Adrenal gland (tissue), 12 donors: ENCODE data around the gene UFD1. TPM values are rescaled to one million over a fixed set of nuclear protein-coding genes. Genes with fewer than 3 reads are reported as not detected.

ENCODE experiments used
- DNase-seq, 7 donors: peaks; one replicate each; pipeline ENCODE4 v3.0.0-alpha.2; 2019 to 2020
- H3K27ac ChIP-seq, 5 donors: fragments of 200-600 bp; sonication (generic) in 4 of 5; 1 replicate in 3 of 5; 2 replicates in 2 of 5; pipeline versions ENCODE4 v1.5.1 to v1.8.0; 2016 to 2020; ENCODE audit warnings: mild to moderate bottlenecking in 1 of 5
- H3K27me3 ChIP-seq: fragments of 200-600 bp; 2 replicates; pipeline ENCODE4 v1.8.0; 2021
- H3K36me3 ChIP-seq, 2 donors: fragments of 200-600 bp; replicated peaks in 1 of 2; 1 replicate in 1 of 2; 2 replicates in 1 of 2; pipeline versions ENCODE4 v1.5.1 to v1.8.0; 2018 to 2022
- H3K4me1 ChIP-seq, 2 donors: fragments of 200-600 bp; replicated peaks in 1 of 2; 1 replicate in 1 of 2; 2 replicates in 1 of 2; pipeline versions ENCODE4 v1.5.1 to v1.8.0; 2018 to 2021
- H3K4me3 ChIP-seq, 4 donors: fragments of 200-600 bp; sonication (generic) in 3 of 4; one replicate each; pipeline ENCODE4 v1.5.1; 2016 to 2018
- H3K9me3 ChIP-seq, 3 donors: fragments of 200-600 bp; sonication (generic) in 1 of 3; replicated peaks in 1 of 3; 1 replicate in 2 of 3; 2 replicates in 1 of 3; pipeline versions ENCODE4 v1.5.1 to v1.8.0; 2016 to 2021
- POLR2A ChIP-seq, 2 donors: fragments of 450-650 bp; IDR thresholded peaks; one replicate each; pipeline ENCODE4 v1.6.1; 2017; ENCODE audit warnings: antibody characterized with exemption in 2 of 2, mild to moderate bottlenecking in 2 of 2, moderate library complexity in 1 of 2
- WGBS, 4 donors: extraction: QIAGEN DNeasy Blood & Tissue Kit in 2 of 4; methylation state at CpG; one replicate each; pipeline versions ENCODE4 v1.1.5 to v1.1.7; 2013 to 2017; 5-methylcytosine and 5-hydroxymethylcytosine counted together
- intact Hi-C, 2 donors: fragments of 100-400 bp; cut with DNase I; formaldehyde crosslinking; loops; one replicate each; pipeline versions ENCODE4 v1.14.1 to v1.15.0; 2022 to 2023
- polyA plus RNA-seq, 3 donors: library from polyadenylated mRNA; stranded (reverse); fragments of 200-250 nt in 2 of 3; fragments of 350-450 nt in 1 of 3; fragmentation: Illumina TruSeq in 1 of 3; extraction: RNeasy Lipid Tissue Mini Kit (QIAGEN cat#74804) in 1 of 3; gene quantifications; one replicate each; pipeline ENCODE4 v1.2.3, GENCODE V29; 2013 to 2014
- total RNA-seq, 9 donors: library from RNA; depleted of rRNA in 4 of 9; stranded (reverse); fragments of >200 nt in 4 of 9; fragments of 120-200 nt in 1 of 9; fragmentation: NEBNext Ultra II Directional in 1 of 9; extraction: Animal tissue kit (Norgen Biotek cat#: 25700) in 1 of 9; gene quantifications; one replicate each; pipeline versions ENCODE4 v1.1.0 to v1.2.4, GENCODE V29; 2013 to 2023
- TF ChIP-seq, protein P1 (sequence below), 6 experiments: fragments of 450-650 bp in 4 of 6; fragments of 200-600 bp in 2 of 6; sonication (generic) in 1 of 6; IDR thresholded peaks; 1 replicate in 5 of 6; 2 replicates in 1 of 6; pipeline versions ENCODE4 v1.5.1 to v1.8.0; 2016 to 2021; ENCODE audit warnings: antibody characterized with exemption in 6 of 6, mild to moderate bottlenecking in 2 of 6, moderate library complexity in 1 of 6
- donor health status: healthy with polysubstance abuse.
- donor health status: Bipolar disorder and iron deficiency.
- donor health status: DM: yes; HTN: yes; CAD: no.
- donor health status: DM: no; HTN: no; CAD: no.
- donor health status: DM: no; HTN: no; CAD: no.
- donor health status: DM: yes; HTN: yes; CAD: no.

Gene UFD1
- total and polyA plus RNA-seq, 12 donors = 20.1 to 128 (median 45.6) TPM

DNA sequence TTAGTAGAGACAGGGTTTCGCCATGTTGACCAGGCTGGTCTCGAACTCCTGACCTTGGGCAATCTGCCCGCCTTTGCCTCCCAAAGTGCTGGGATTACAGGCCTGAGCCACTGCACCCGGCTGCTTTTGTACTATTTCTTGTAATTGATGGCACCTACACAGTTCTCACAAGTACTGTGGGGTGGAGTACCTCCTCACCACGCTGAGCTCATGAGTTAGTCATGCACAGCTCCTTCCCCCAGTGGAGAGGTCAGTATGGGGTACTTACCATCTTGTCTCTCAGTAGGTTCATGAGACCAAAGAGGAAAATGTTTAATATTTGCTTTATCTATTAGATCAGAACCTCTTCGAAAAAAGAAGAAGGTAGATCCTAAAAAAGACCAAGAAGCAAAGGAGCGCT, 44.6 kb downstream of the UFD1 start:
- WGBS, 4 donors = 85 to 97% (median 94%) methylated on average over 7 of the region's 7 CpGs
- intact Hi-C loops = no loop called here
- no peak for TF ChIP-seq POLR2A (IDR thresholded peaks at IDR 0.05)
- TF ChIP-seq, protein P1, sequence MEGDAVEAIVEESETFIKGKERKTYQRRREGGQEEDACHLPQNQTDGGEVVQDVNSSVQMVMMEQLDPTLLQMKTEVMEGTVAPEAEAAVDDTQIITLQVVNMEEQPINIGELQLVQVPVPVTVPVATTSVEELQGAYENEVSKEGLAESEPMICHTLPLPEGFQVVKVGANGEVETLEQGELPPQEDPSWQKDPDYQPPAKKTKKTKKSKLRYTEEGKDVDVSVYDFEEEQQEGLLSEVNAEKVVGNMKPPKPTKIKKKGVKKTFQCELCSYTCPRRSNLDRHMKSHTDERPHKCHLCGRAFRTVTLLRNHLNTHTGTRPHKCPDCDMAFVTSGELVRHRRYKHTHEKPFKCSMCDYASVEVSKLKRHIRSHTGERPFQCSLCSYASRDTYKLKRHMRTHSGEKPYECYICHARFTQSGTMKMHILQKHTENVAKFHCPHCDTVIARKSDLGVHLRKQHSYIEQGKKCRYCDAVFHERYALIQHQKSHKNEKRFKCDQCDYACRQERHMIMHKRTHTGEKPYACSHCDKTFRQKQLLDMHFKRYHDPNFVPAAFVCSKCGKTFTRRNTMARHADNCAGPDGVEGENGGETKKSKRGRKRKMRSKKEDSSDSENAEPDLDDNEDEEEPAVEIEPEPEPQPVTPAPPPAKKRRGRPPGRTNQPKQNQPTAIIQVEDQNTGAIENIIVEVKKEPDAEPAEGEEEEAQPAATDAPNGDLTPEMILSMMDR (IDR thresholded peaks at IDR 0.05) = no peak

GRCh38 chr22:19432133-19432851, 46.7 kb downstream of the UFD1 start, which contains the start of gene MRPL40:
Gene MRPL40 (plus strand): TSS chr22:19432545. CDS start chr22:19432555, 10 bp downstream.
- Histone ChIP-seq H3K27me3 (no peaks in the 10 kb centered on the region), H3K36me3 (peaks cover 0 to 26% of the 10 kb centered on the region in 2 donors), H3K9me3 (no peaks in the 10 kb centered on the region), H3K4me1 (peaks cover 23 to 30% of the 10 kb centered on the region in 2 donors), H3K4me3 (peak within 1 kb of the TSS; percentile 2 to 98 (median 68)), H3K27ac (peak within 1 kb of the TSS; percentile 87 to 98 (median 95))
- peak; percentile 92 to 95 (median 95) for DNase-seq
- WGBS, 4 donors = 0 to 1% (median 0%) methylated on average over 30 to 74 of the region's 74 CpGs
- intact Hi-C loops = no loop called here
- TF ChIP-seq, protein P1 (IDR thresholded peaks at IDR 0.05) = no peak
- peak; percentile 54 to 94 for TF ChIP-seq POLR2A (IDR thresholded peaks at IDR 0.05)

More for the DNA sequence above, 44.6 kb downstream of the UFD1 start:
- H3K36me3 ChIP-seq = peaks cover 0 to 26% of the 10 kb centered on the region in 2 donors
- H3K27me3 ChIP-seq = no peaks in the 10 kb centered on the region
- H3K4me3 ChIP-seq = no peak overlapping the region
- H3K4me1 ChIP-seq = peaks cover 21 to 29% of the 10 kb centered on the region in 2 donors
- no peaks in the 10 kb centered on the region for H3K9me3 ChIP-seq
- H3K27ac ChIP-seq = no peak overlapping the region
- DNase-seq = no peak

- peak; percentile 74 to 86 (median 78) for DNase-seq
- peak within 1 kb of the TSS; percentile 87 to 98 (median 95) for H3K27ac ChIP-seq
- TF ChIP-seq, protein P1 (IDR thresholded peaks at IDR 0.05) = no peak
- TF ChIP-seq POLR2A (IDR thresholded peaks at IDR 0.05) = no peak
- peak within 1 kb of the TSS; percentile 8 to 98 (median 68) for H3K4me3 ChIP-seq
- H3K36me3 ChIP-seq = peaks cover 0 to 21% of the 10 kb centered on the region in 2 donors
- no peaks in the 10 kb centered on the region for H3K27me3 ChIP-seq
- WGBS, 4 donors = 0% methylated on average over 8 to 66 of the region's 66 CpGs; no CpG with 5 or more reads in 1 of the 4 donors
- intact Hi-C loops = no loop called here
- H3K4me1 ChIP-seq = peaks cover 23 to 31% of the 10 kb centered on the region in 2 donors
- H3K9me3 ChIP-seq = no peaks in the 10 kb centered on the region
Observed at GRCh38 chr22:19431649-19432132, 47.3 kb downstream of the UFD1 start, which contains the start of gene HIRA. Gene HIRA (minus strand): TSS chr22:19431733. CDS start chr22:19431476, 257 bp downstream.

GRCh38 chr22:19430890-19431541, 48.0 kb downstream of the UFD1 start:
- WGBS, 4 donors = 0% methylated on average over 6 to 53 of the region's 53 CpGs
- TF ChIP-seq, protein P1 (IDR thresholded peaks at IDR 0.05) = peak in 2 of 6 experiments; percentile 9 to 24
- TF ChIP-seq POLR2A (IDR thresholded peaks at IDR 0.05) = no peak
- Histone ChIP-seq H3K4me3 (peak overlapping the region; percentile 8 to 81 (median 50)), H3K27me3 (no peaks in the 10 kb centered on the region), H3K36me3 (peaks cover 0 to 16% of the 10 kb centered on the region in 2 donors), H3K9me3 (no peaks in the 10 kb centered on the region), H3K27ac (peak overlapping the region in 4 of 5 donors; percentile 48 to 98 (median 78)), H3K4me1 (peaks cover 26 to 37% of the 10 kb centered on the region in 2 donors)
- intact Hi-C loops = no loop called here
- DNase-seq = peak; percentile 38 to 64 (median 48)
